NCI-H748 (cell line): ENCODE data around the gene DPH7.
"Not testable (repeated sequence)": the region's sequence is repeated elsewhere in the genome, so short reads cannot be mapped to it uniquely, and the experiment has no call there.

Experiments
- DNase-seq: peaks from one replicate; lab custom pipeline; 2025; ENCODE audit not compliant: unreplicated experiment; lab: John Stamatoyannopoulos, UW

The DPH7 gene

DNA sequence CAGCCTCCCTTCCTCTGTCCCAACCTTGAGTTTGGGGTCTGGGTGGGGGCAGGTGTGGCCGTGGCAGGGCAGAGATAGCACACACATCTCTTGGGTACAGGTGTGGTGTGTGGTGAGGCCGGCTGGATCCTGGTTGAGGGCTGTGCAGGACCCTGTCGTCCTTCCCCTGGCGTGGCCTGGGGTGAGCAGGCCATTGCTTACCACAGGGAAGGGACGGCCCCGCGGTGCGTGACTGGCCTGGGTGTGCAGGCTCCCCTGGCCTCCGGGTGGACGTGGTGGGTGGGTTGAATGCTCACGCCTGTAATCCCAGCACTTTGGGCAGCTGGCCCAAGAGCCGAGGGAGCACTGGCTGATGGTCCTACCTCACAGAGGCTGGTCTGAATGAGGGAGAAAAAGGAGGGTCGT, 28.0 kb upstream of the DPH7 start:
- DNase-seq: no peak

DNA sequence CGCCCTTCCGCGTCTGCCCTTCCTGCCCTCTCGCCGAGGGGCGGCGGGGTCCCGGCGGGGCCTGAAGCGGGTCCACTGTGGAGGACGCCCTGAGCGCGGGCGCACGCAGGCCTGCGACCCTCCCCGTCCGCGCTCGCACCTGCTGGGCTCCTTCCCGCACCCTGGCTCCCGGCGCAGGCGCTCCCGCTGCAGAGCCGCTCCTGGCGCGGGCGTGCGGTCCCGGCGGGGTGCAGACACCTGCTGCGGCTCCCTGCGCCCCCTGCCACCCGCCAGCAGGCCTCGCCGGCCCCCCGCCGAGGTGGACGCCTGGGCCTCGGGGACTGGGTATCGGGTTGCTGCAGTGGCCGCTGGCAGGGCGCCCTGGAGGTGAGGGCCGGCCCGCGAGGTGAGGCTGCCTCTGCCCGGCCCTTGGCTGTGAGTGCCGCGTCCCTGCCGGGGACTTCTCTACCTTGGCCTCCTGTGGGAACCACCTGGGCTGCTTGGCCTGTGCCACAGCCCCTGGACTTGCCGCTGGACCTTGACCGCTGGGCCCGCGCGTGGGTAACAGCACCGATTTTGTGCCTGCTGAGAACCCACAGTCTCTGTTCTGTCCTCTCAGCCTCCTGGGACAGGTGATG, 27.4 kb upstream of the DPH7 start:
- DNase-seq: peak; percentile 51

- peak; percentile 86 for DNase-seq
These were observed 26.6 kb upstream of the DPH7 start, which contains the start of gene ARRDC1 for GRCh38 chr9:137605121-137606004. Gene ARRDC1 (plus strand): TSS chr9:137605686. CDS start chr9:137605718, 32 bp downstream.

GRCh38 chr9:137604345-137605086, 25.8 kb upstream of the DPH7 start:
- DNase-seq: no peak

- no peak for DNase-seq
These were observed 25.2 kb upstream of the DPH7 start for GRCh38 chr9:137603879-137604278.

DNA sequence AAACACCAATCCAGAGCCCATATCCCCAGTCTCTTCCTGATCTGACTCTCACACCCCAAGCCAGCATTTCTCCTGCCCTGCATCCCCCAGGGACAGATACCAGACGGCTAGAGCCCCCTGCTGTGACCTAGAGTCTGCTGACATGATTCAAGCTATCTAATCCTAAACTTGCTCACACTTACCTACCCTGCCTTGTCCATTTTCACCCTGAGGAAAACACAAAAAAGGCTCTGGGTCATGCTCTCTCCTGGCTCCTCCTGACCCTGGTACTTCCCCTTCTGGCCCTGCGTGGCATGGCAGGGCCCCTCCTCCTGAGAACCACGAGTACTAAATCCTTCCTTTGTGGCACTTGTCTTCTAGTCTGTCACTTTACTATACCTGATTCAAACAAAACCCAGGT, 23.9 kb upstream of the DPH7 start:
- DNase-seq: no peak

DNA sequence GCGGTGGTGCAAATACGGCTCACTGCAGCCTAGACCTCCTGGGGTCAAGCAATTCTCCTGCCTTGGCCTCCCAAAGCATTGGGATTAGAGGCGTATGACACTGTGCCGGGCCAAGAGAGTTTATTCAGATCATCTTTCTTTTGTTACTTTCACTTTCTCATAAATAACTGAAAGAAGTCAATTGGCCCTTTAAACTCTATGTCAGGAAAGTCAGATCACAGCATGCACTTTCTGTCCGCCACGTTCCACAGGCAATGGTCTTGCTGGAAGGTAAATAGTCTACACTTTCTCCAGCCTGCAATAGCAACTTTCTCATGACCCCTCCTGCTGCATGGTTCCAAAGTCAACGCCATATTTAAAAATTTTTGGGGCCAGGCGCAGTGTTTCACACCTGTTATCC, 20.2 kb upstream of the DPH7 start:
- no peak for DNase-seq

GRCh38 chr9:137596577-137596976, 17.9 kb upstream of the DPH7 start:
- DNase-seq: not testable (repeated sequence)

DNA sequence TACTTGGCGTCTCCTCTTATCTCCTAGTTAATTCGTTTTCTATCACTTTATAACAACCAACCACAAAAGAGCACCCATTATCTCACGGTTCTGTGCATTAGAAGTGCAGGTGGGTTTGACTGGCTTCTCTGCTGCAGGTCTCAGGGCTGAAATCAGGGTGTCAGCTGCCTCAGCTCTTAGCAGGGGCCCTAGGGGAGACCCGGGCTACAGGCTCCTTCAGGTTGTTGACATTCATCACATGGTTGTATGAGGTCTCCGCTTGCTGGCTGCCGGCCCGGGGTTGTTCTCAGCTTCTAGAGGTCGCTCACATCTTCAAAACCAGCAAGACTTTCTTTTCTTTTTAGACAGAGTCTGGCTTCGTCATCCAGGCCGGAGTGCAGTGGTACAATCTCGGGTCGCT, 14.5 kb upstream of the DPH7 start:
- DNase-seq: no peak

DNA sequence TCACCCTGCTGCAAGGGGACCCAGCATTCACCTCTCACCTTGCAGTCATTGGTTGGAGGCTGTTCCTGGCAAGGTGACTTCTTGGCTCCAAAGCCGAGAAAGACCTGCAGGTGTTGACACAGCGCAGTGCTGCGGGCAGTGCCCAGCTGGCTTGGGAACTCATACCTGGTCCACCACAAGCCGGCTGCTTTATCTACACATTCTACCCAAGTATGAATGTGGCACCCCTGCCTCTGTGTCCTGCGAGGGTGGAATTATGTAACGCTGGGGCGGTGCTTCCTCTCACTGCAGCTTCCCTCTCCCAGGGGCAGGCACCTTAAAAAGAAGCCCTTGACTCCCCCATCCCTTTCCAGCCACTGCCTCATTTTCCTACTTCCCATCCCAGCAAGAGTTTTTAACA, 14.0 kb upstream of the DPH7 start:
- no peak for DNase-seq

GRCh38 chr9:137590469-137591383, 12.0 kb upstream of the DPH7 start, which contains the start of gene ZMYND19:
Gene ZMYND19 (minus strand): TSS chr9:137590512. CDS start chr9:137590263, 249 bp downstream.
- DNase-seq: peak; percentile 90

DNA sequence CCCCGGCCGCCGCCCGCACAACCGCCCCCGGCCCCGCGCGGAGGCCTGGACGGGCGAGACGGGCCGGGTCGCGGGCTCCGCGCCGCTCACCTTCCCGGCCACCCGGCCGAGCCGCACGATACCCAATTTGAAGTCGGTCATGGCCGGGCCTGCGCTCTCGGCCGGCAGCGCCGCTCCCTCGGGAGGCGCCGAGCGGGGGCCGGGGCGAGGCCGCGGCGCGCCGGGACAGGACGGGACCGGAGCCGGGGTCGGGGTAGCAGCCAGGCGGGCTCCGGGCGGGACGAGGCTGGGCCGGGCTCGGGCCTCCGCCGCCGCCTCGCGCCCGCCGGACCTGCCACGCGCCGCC, 11.4 kb upstream of the DPH7 start:
- DNase-seq: peak; percentile 50

DNA sequence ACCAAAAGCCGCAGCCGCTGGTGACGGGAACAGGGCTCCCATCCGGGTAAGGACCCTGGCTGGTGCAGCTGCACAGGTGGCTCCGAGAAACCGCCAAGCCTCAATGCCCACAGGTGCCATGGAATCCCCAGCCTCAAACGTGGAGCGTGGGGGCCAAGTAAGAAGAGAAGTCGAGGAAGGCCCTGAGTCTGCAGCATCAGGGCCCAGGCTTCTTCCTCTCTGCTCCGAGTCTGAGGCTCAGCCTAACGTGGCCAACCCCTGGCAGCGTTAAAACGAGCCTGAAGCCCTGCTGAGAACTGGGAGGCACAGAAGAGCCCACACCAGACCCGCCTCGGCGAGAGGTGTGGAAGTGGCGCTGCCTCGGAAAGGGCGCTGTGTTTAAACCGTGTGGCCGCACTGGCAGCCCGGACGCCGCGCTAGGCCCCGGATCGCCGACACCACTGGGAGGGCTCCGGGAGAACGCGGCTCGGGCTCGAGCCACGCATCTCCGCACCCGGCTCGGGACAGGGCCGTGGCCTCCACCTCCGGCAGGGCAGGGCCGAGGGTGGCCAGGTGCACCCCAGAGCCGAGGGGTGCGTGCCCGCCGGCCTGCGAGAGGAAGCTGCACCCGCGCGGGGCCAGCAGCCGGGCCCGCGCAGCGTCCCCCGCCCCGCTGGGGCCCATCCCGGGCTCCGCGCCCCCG, 10.9 kb upstream of the DPH7 start:
- DNase-seq: peak; percentile 28

GRCh38 chr9:137588891-137589290, 10.2 kb upstream of the DPH7 start:
- DNase-seq: no peak

GRCh38 chr9:137588311-137588710, 9.6 kb upstream of the DPH7 start:
- no peak for DNase-seq

DNA sequence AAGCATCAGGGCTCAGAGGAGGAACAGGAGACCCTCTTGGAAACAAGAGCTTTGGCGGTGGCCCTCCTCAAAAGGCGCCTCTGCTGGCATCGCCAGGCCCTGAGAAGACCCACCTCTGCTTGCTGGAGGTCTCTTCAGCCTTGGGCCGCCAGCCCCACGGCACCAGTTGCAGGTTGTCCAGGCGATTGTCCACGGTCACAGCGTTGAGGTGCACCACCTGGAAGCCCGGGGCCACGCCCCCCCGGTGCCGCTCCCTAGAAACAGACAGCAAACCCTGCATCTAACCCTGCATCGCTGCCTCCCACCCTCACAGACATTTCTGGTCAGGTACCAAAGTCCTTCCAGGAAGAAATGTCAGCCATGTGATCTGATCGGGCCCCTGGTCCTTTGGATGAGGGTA, 8.1 kb upstream of the DPH7 start:
- no peak for DNase-seq

- DNase-seq: no peak
These were observed 5.2 kb upstream of the DPH7 start for GRCh38 chr9:137583957-137584356.

DNA sequence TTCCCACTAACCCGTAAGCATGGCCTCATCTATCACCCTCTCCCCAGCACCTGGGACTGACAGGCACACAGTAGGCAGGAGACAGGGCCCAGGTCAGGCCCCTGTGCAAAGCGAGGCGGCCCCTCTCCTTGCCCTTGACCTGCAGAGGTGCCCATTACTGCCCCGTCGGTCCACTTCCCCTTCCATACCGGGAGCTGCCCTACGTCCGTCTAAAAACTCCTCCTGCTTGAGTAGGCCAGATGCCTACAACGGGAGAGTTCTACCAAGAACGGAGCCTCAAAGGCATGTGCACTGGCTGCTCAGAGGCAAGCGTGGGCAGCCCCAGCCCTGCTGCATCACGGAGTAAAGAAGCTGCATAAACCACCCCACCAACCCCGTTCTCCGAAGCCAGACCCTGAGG, 4.6 kb upstream of the DPH7 start:
- DNase-seq: no peak

- no peak for DNase-seq
These were observed 3.6 kb upstream of the DPH7 start for GRCh38 chr9:137582286-137582860.
